NCI-H1930 (cell line): ENCODE results near the gene HIVEP3.
A peak's percentile ranks its signal among the peaks of the same experiment; 100 is the strongest.

Experiments
- DNase-seq, 2 experiments: peaks; one replicate each; lab custom pipeline; 2025; lab: John Stamatoyannopoulos, UW

HIVEP3 gene

GRCh38 chr1:41813226-41813625, 105.5 kb downstream of the HIVEP3 start:
- DNase-seq, result no peak

GRCh38 chr1:41812453-41812852, 106.3 kb downstream of the HIVEP3 start:
- DNase-seq, result no peak

GRCh38 chr1:41812051-41812450, 106.7 kb downstream of the HIVEP3 start:
- peak in 1 of 2 experiments; percentile 19 for DNase-seq

GRCh38 chr1:41811051-41811795, 107.5 kb downstream of the HIVEP3 start:
- no peak for DNase-seq

GRCh38 chr1:41810446-41810845, 108.3 kb downstream of the HIVEP3 start:
- DNase-seq, result no peak

GRCh38 chr1:41809692-41810091, 109.0 kb downstream of the HIVEP3 start:
- no peak for DNase-seq

GRCh38 chr1:41807390-41807789, 111.3 kb downstream of the HIVEP3 start:
- no peak for DNase-seq

GRCh38 chr1:41806472-41807155, 112.1 kb downstream of the HIVEP3 start:
- no peak for DNase-seq

GRCh38 chr1:41805771-41806471, 112.8 kb downstream of the HIVEP3 start:
- DNase-seq, result no peak

- no peak for DNase-seq
Measured at GRCh38 chr1:41804176-41804575, 114.5 kb downstream of the HIVEP3 start.

GRCh38 chr1:41803656-41804055, 115.1 kb downstream of the HIVEP3 start:
- no peak for DNase-seq

- no peak for DNase-seq
Measured at GRCh38 chr1:41802532-41803501, 115.9 kb downstream of the HIVEP3 start.

- DNase-seq, result no peak
Measured at GRCh38 chr1:41800311-41800829, 118.4 kb downstream of the HIVEP3 start.

- no peak for DNase-seq
Measured at GRCh38 chr1:41799723-41800122, 119.0 kb downstream of the HIVEP3 start.

- DNase-seq, result no peak
Measured at GRCh38 chr1:41799205-41799604, 119.5 kb downstream of the HIVEP3 start.

GRCh38 chr1:41795205-41795762, 123.4 kb downstream of the HIVEP3 start:
- DNase-seq, result no peak

GRCh38 chr1:41794031-41794430, 124.7 kb downstream of the HIVEP3 start:
- DNase-seq, result no peak

- no peak for DNase-seq
Measured at GRCh38 chr1:41792485-41792770, 126.3 kb downstream of the HIVEP3 start.

- DNase-seq, result no peak
Measured at GRCh38 chr1:41791667-41792484, 126.8 kb downstream of the HIVEP3 start.

GRCh38 chr1:41790351-41790750, 128.4 kb downstream of the HIVEP3 start:
- DNase-seq, result no peak
